K562 (cell line): ENCODE results near the gene COMMD9.

Source experiments
- CEBPZ ChIP-seq: fragments of 150-350 bp; IDR thresholded peaks from 2 replicates; pipeline ENCODE4 v1.6.1; 2014; ENCODE audit warnings: low read depth, mild to moderate bottlenecking, low read length, borderline replicate concordance
- HEY1 ChIP-seq: fragments of 250-450 bp; sonication (Bioruptor Pico); IDR thresholded peaks from 2 replicates; pipeline ENCODE4 v1.5.0; 2020; ENCODE audit warnings: mild to moderate bottlenecking, moderate library complexity, borderline replicate concordance
- IRF1 ChIP-seq: sonication (generic); formaldehyde crosslinking; IDR thresholded peaks from 2 replicates; pipeline ENCODE4 v1.8.0; 2022; ENCODE audit warnings: missing genetic modification reagents, mild to moderate bottlenecking, borderline replicate concordance
- KDM1A ChIP-seq, 2 experiments: fragments of 450-650 bp; IDR thresholded peaks; 2 replicates each; pipeline ENCODE4 v1.6.1; 2016; ENCODE audit warnings: mild to moderate bottlenecking in 2 of 2
- MAFF ChIP-seq: IDR thresholded peaks from 2 replicates; pipeline ENCODE4 v1.6.1; 2012; ENCODE audit warnings: low read length, improper control_type of control experiment
- MAFK ChIP-seq: IDR thresholded peaks from 2 replicates; pipeline ENCODE4 v1.6.1; 2011; ENCODE audit warnings: low read length, improper control_type of control experiment
- MBD2 ChIP-seq: sonication (generic); IDR thresholded peaks from 2 replicates; pipeline ENCODE4 v1.6.1; 2016; ENCODE audit warnings: low read depth, borderline replicate concordance
- NR2C2 ChIP-seq, 2 experiments: fragments of 200-800 bp in 1 of 2; sonication (Bioruptor generic) in 1 of 2; sonication (generic) in 1 of 2; formaldehyde crosslinking in 1 of 2; IDR thresholded peaks; 2 replicates each; pipeline versions ENCODE4 v1.6.1 to v1.8.0; 2016 to 2022; ENCODE audit warnings: mild to moderate bottlenecking in 1 of 2, missing compliant biosample characterization in 1 of 2, missing genetic modification characterization in 1 of 2, missing genetic modification reagents in 1 of 2
- NRF1 ChIP-seq, 2 experiments: fragments of 450-650 bp; IDR thresholded peaks in 1 of 2; conservative IDR thresholded peaks in 1 of 2; 2 replicates each; pipeline ENCODE4 v1.6.1; 2014; ENCODE audit warnings: mild to moderate bottlenecking in 2 of 2
- PRDM10 ChIP-seq: fragments of 450-650 bp; IDR thresholded peaks from 2 replicates; pipeline ENCODE4 v1.6.1; 2018; ENCODE audit not compliant: partially characterized antibody
- TSHZ1 ChIP-seq: fragments of 250-450 bp; sonication (Bioruptor Pico); IDR thresholded peaks from 2 replicates; pipeline ENCODE4 v1.4.0; 2020; ENCODE audit warnings: mild to moderate bottlenecking, moderate library complexity
- ZBTB8A ChIP-seq: fragments of 450-650 bp; IDR thresholded peaks from 2 replicates; pipeline ENCODE4 v1.6.1; 2018; ENCODE audit warnings: mild to moderate bottlenecking, moderate library complexity; ENCODE audit not compliant: partially characterized antibody
- TF ChIP-seq, protein P1 (sequence below): fragments of 250-450 bp; sonication (Bioruptor Pico); IDR thresholded peaks from 2 replicates; pipeline ENCODE4 v1.5.1; 2021; ENCODE audit warnings: mild to moderate bottlenecking
- TF ChIP-seq, protein P2 (sequence below): fragments of 250-450 bp; sonication (Bioruptor Pico); IDR thresholded peaks from 2 replicates; pipeline ENCODE4 v1.8.0; 2022; ENCODE audit warnings: moderate library complexity, mild to moderate bottlenecking, inconsistent platforms

GRCh38 chr11:36241497-36241896 lies 47.7 kb downstream of the COMMD9 start:
- no peak for TF ChIP-seq NRF1 (conservative IDR thresholded peaks at IDR 0.05 in 1 of 2, IDR thresholded peaks at IDR 0.05 in 1 of 2)
- no peak for TF ChIP-seq PRDM10
- no peak for TF ChIP-seq IRF1 (CRISPR knock-in tag)
- TF ChIP-seq TSHZ1 (CRISPR knock-in tag): no peak
- no peak for TF ChIP-seq ZBTB8A
- no peak for TF ChIP-seq HEY1 (CRISPR knock-in tag)
- no peak for TF ChIP-seq NR2C2 (CRISPR knock-in tag; IDR thresholded peaks at IDR 0.05)
- no peak for TF ChIP-seq NR2C2 (tag; IDR thresholded peaks at IDR 0.05)
- no peak for TF ChIP-seq CEBPZ
- TF ChIP-seq MAFK: no peak
- no peak for TF ChIP-seq KDM1A (IDR thresholded peaks at IDR 0.05)
- TF ChIP-seq MBD2: no peak
- TF ChIP-seq, protein P1, sequence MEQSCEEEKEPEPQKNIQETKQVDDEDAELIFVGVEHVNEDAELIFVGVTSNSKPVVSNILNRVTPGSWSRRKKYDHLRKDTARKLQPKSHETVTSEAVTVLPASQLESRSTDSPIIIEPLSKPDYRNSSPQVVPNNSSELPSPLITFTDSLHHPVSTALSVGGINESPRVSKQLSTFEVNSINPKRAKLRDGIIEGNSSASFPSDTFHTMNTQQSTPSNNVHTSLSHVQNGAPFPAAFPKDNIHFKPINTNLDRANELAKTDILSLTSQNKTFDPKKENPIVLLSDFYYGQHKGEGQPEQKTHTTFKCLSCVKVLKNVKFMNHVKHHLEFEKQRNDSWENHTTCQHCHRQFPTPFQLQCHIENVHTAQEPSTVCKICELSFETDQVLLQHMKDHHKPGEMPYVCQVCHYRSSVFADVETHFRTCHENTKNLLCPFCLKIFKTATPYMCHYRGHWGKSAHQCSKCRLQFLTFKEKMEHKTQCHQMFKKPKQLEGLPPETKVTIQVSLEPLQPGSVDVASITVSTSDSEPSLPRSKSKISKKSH (CRISPR knock-in tag): no peak
- TF ChIP-seq, protein P2, sequence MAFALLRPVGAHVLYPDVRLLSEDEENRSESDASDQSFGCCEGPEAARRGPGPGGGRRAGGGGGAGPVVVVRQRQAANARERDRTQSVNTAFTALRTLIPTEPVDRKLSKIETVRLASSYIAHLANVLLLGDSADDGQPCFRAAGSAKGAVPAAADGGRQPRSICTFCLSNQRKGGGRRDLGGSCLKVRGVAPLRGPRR (CRISPR knock-in tag): no peak
- no peak for TF ChIP-seq MAFF
